ENCODE measurements around the gene DGKI. TPM values are rescaled to one million over a fixed set of nuclear protein-coding genes. Genes with fewer than 3 reads are reported as not detected.

Gene DGKI
- total and polyA plus RNA-seq, 5 donors from 2014 or later = not detected

DNA sequence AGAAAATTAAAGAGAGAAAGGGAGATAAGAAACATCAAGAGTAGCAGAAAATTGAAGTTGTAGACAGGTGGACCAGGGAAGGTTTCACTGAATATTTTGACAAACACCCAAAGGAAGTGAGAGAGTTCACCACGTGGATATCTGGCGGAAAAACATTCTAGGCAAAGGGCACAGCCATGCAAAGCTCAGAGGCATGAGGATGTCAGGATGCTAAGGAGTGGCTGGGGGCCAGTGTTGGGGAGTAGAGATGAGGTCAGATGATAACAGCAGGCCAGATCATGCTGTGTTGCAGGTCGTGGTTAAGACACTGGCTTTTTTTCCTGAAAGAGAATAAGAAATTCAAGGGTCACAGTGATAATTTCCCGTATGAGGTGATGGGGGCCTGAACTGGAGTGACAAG is 181.9 kb downstream of the DGKI start:
- Histone ChIP-seq H3K27ac (ENCODE audit: insufficient read depth, low read length, poor library complexity, severe bottlenecking) (no peak overlapping the region), H3K27me3 (ENCODE audit: control insufficient read depth, insufficient read depth, low read length) (peaks cover 5% of the 10 kb centered on the region), H3K36me3 (ENCODE audit: control insufficient read depth, insufficient read depth, low read length) (no peaks in the 10 kb centered on the region), H3K4me3 (ENCODE audit: low read depth, low read length) (no peak overlapping the region), H3K9me3 (ENCODE audit: control insufficient read depth in 2 of 2, low read length in 2 of 2) (no peaks in the 10 kb centered on the region), H3K4me1 (ENCODE audit: control insufficient read depth, insufficient read depth, low read length, poor library complexity, severe bottlenecking) (no peaks in the 10 kb centered on the region)
- Mint-ChIP-seq H3K9me3 (no peaks in the 10 kb centered on the region), H3K4me1 (no peaks in the 10 kb centered on the region), H3K27ac (no peak overlapping the region), H3K36me3 (no peaks in the 10 kb centered on the region), H3K4me3 (no peak overlapping the region), H3K27me3 (no peaks in the 10 kb centered on the region)
- ATAC-seq (ENCODE audit: low read depth in 2 of 2) (no peak), DNase-seq (no peak)

GRCh38 chr7:137661634-137662033 is 185.1 kb downstream of the DGKI start:
- H3K9me3 Mint-ChIP-seq = no peaks in the 10 kb centered on the region
- peaks cover under 1% of the 10 kb centered on the region for H3K27me3 Mint-ChIP-seq

DNA sequence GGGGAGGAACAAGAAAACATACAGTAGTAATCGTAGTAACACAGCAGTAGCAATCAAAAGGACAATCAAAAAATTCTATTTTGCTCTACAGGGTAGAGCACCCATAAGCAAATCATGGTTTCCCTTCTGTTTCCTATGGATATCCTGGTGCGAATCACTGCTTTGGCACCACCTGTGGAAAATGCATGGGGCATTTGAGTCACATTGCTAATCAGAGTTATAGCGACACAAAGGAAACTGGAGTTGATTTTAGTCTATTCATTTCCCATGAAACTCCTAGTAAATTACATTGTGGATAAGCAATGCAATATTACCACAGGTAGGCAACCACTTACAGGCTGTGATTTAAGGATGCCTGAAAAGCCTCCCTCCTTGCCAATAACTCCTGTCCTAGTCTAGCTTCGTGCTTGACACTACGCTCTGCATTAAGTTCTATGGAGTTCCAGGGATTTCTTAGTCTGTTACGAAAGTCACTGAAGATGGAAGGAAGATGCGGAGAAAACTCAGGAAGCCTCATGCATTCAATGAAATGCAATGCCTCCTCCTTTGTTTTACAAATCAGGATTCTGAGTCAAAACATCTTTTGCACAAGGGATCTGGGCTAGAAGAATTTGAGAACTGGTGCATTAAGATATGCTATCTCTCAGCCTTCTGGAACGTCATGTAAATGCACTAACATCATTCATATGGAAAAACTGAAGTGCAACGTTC is 188.4 kb downstream of the DGKI start:
- H3K4me3 Mint-ChIP-seq = no peak overlapping the region
- no peaks in the 10 kb centered on the region for H3K9me3 Mint-ChIP-seq
- H3K4me3 ChIP-seq (ENCODE audit: low read depth, low read length) = no peak overlapping the region
- H3K4me1 ChIP-seq (ENCODE audit: control insufficient read depth, insufficient read depth, low read length, poor library complexity, severe bottlenecking) = no peaks in the 10 kb centered on the region
- H3K27me3 Mint-ChIP-seq = peaks cover 6% of the 10 kb centered on the region
- DNase-seq = no peak
- H3K36me3 Mint-ChIP-seq = no peaks in the 10 kb centered on the region
- H3K27ac Mint-ChIP-seq = no peak overlapping the region
- no peaks in the 10 kb centered on the region for H3K36me3 ChIP-seq (ENCODE audit: control insufficient read depth, insufficient read depth, low read length)
- peaks cover 0 to 2% (median 0%) of the 10 kb centered on the region in 4 donors for H3K4me1 Mint-ChIP-seq
- no peak for ATAC-seq (ENCODE audit: low read depth in 2 of 2)
- no peak overlapping the region for H3K27ac ChIP-seq (ENCODE audit: insufficient read depth, low read length, poor library complexity, severe bottlenecking)
- H3K27me3 ChIP-seq (ENCODE audit: control insufficient read depth, insufficient read depth, low read length) = no peaks in the 10 kb centered on the region
- H3K9me3 ChIP-seq (ENCODE audit: control insufficient read depth in 2 of 2, low read length in 2 of 2) = no peaks in the 10 kb centered on the region

More at GRCh38 chr7:137661634-137662033, 185.1 kb downstream of the DGKI start:
- DNase-seq (no peak), ATAC-seq (ENCODE audit: low read depth in 2 of 2) (no peak)
- H3K4me1 Mint-ChIP-seq = no peaks in the 10 kb centered on the region
- H3K36me3 Mint-ChIP-seq = no peaks in the 10 kb centered on the region
- Histone ChIP-seq H3K27me3 (ENCODE audit: control insufficient read depth, insufficient read depth, low read length) (no peaks in the 10 kb centered on the region), H3K4me3 (ENCODE audit: low read depth, low read length) (no peak overlapping the region), H3K27ac (ENCODE audit: insufficient read depth, low read length, poor library complexity, severe bottlenecking) (no peak overlapping the region), H3K9me3 (ENCODE audit: control insufficient read depth in 2 of 2, low read length in 2 of 2) (no peaks in the 10 kb centered on the region), H3K36me3 (ENCODE audit: control insufficient read depth, insufficient read depth, low read length) (no peaks in the 10 kb centered on the region), H3K4me1 (ENCODE audit: control insufficient read depth, insufficient read depth, low read length, poor library complexity, severe bottlenecking) (no peaks in the 10 kb centered on the region)
- no peak overlapping the region for H3K4me3 Mint-ChIP-seq
- no peak overlapping the region for H3K27ac Mint-ChIP-seq

DNA sequence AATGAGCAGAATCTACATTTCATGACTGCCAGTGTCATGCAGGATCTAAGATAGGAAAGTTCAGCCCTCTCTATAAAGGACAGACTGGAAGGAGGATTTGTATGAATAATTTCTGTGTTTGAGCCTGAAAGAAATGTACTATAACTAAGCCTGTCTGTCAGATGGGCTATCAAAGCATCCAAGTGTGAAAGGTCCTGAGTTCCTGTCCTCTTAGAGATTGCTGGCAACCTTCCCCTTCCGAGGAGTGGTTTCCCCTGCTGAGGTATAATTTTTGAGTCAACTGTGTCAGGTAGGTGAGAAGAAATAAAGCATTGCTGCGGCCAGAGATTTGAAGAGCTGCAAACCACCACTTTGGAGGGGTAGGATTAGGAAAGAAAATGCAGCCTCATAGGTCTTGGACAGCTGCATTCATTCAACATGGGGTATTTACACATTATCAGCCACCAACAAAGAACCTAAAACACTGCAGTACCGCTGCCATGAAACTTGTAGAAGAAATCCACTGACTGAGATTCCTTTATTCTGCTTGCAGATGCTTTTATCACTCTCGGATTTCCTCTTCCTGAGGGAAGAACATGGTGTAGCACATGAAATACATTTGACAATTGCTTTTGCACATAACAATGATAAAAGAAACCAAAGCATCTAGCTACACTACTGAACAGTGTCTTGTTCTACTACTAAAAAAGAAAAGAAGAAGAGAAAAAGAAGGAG is 189.1 kb downstream of the DGKI start:
- Histone ChIP-seq H3K9me3 (ENCODE audit: control insufficient read depth in 2 of 2, low read length in 2 of 2) (no peaks in the 10 kb centered on the region), H3K4me3 (ENCODE audit: low read depth, low read length) (no peak overlapping the region), H3K27me3 (ENCODE audit: control insufficient read depth, insufficient read depth, low read length) (no peaks in the 10 kb centered on the region), H3K4me1 (ENCODE audit: control insufficient read depth, insufficient read depth, low read length, poor library complexity, severe bottlenecking) (no peaks in the 10 kb centered on the region), H3K27ac (ENCODE audit: insufficient read depth, low read length, poor library complexity, severe bottlenecking) (no peak overlapping the region), H3K36me3 (ENCODE audit: control insufficient read depth, insufficient read depth, low read length) (no peaks in the 10 kb centered on the region)
- DNase-seq (no peak), ATAC-seq (ENCODE audit: low read depth in 2 of 2) (no peak)
- peaks cover 6% of the 10 kb centered on the region for H3K27me3 Mint-ChIP-seq
- peaks cover 0 to 2% (median 0%) of the 10 kb centered on the region in 4 donors for H3K4me1 Mint-ChIP-seq
- H3K36me3 Mint-ChIP-seq = no peaks in the 10 kb centered on the region
- H3K9me3 Mint-ChIP-seq = no peaks in the 10 kb centered on the region
- H3K27ac Mint-ChIP-seq = no peak overlapping the region
- no peak overlapping the region for H3K4me3 Mint-ChIP-seq

GRCh38 chr7:137656850-137657232 is 189.9 kb downstream of the DGKI start:
- H3K4me3 ChIP-seq (ENCODE audit: low read depth, low read length) = no peak overlapping the region
- no peaks in the 10 kb centered on the region for H3K9me3 ChIP-seq (ENCODE audit: control insufficient read depth in 2 of 2, low read length in 2 of 2)
- Mint-ChIP-seq H3K27ac (no peak overlapping the region), H3K27me3 (peaks cover 6% of the 10 kb centered on the region), H3K4me1 (peaks cover 0 to 2% (median 0%) of the 10 kb centered on the region in 4 donors), H3K36me3 (no peaks in the 10 kb centered on the region), H3K9me3 (no peaks in the 10 kb centered on the region), H3K4me3 (no peak overlapping the region)
- H3K4me1 ChIP-seq (ENCODE audit: control insufficient read depth, insufficient read depth, low read length, poor library complexity, severe bottlenecking) = no peaks in the 10 kb centered on the region
- H3K27ac ChIP-seq (ENCODE audit: insufficient read depth, low read length, poor library complexity, severe bottlenecking) = no peak overlapping the region
- DNase-seq (no peak), ATAC-seq (ENCODE audit: low read depth in 2 of 2) (no peak)
- H3K27me3 ChIP-seq (ENCODE audit: control insufficient read depth, insufficient read depth, low read length) = no peaks in the 10 kb centered on the region
- no peaks in the 10 kb centered on the region for H3K36me3 ChIP-seq (ENCODE audit: control insufficient read depth, insufficient read depth, low read length)

DNA sequence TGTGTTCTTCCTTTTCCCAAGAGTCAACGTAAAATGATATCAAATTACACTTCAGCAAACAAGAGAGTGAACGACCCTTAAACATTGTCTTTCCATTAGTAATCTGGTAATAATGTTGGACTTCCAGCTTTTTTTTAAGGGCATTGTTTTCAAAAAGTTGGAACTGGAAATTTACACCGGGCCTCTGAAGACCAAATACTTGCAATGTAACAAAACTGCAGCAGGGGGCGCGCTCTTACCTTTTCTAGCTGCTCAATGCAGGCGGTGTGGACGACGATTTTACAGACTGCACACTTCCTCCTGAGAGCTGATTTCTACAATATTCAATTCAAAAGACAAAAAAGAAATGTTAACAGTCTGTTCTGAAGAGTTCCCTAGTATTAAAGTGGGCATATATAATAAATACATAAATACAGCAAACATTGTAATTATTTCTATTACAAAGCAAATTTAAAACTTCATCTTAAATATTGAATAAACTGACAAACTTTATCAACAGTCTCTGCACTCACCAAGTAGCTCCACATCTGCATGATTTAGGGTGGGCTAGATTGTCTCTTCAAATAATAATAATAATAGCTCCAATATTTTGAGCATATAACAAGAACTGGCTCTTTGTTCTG is 190.4 kb downstream of the DGKI start:
- no peak overlapping the region for H3K27ac Mint-ChIP-seq
- H3K4me3 Mint-ChIP-seq = no peak overlapping the region
- peak in 1 of 2 donors; percentile 44 for ATAC-seq (ENCODE audit: low read depth in 2 of 2)
- H3K9me3 Mint-ChIP-seq = no peaks in the 10 kb centered on the region
- peak in 2 of 3 donors; percentile 26 to 69 for DNase-seq
- peaks cover 6% of the 10 kb centered on the region for H3K27me3 Mint-ChIP-seq
- Histone ChIP-seq H3K4me1 (ENCODE audit: control insufficient read depth, insufficient read depth, low read length, poor library complexity, severe bottlenecking) (no peaks in the 10 kb centered on the region), H3K27me3 (ENCODE audit: control insufficient read depth, insufficient read depth, low read length) (no peaks in the 10 kb centered on the region), H3K4me3 (ENCODE audit: low read depth, low read length) (no peak overlapping the region), H3K36me3 (ENCODE audit: control insufficient read depth, insufficient read depth, low read length) (no peaks in the 10 kb centered on the region), H3K27ac (ENCODE audit: insufficient read depth, low read length, poor library complexity, severe bottlenecking) (no peak overlapping the region), H3K9me3 (ENCODE audit: control insufficient read depth in 2 of 2, low read length in 2 of 2) (no peaks in the 10 kb centered on the region)
- no peaks in the 10 kb centered on the region for H3K36me3 Mint-ChIP-seq
- peaks cover 0 to 2% (median 0%) of the 10 kb centered on the region in 4 donors for H3K4me1 Mint-ChIP-seq

GRCh38 chr7:137655804-137656203 is 191.0 kb downstream of the DGKI start:
- H3K4me3 Mint-ChIP-seq = no peak overlapping the region
- Histone ChIP-seq H3K4me3 (ENCODE audit: low read depth, low read length) (no peak overlapping the region), H3K27me3 (ENCODE audit: control insufficient read depth, insufficient read depth, low read length) (no peaks in the 10 kb centered on the region), H3K4me1 (ENCODE audit: control insufficient read depth, insufficient read depth, low read length, poor library complexity, severe bottlenecking) (no peaks in the 10 kb centered on the region), H3K36me3 (ENCODE audit: control insufficient read depth, insufficient read depth, low read length) (no peaks in the 10 kb centered on the region), H3K27ac (ENCODE audit: insufficient read depth, low read length, poor library complexity, severe bottlenecking) (no peak overlapping the region), H3K9me3 (ENCODE audit: control insufficient read depth in 2 of 2, low read length in 2 of 2) (no peaks in the 10 kb centered on the region)
- ATAC-seq (ENCODE audit: low read depth in 2 of 2) (no peak), DNase-seq (no peak)
- H3K27me3 Mint-ChIP-seq = peaks cover 6% of the 10 kb centered on the region
- H3K36me3 Mint-ChIP-seq = no peaks in the 10 kb centered on the region
- H3K9me3 Mint-ChIP-seq = no peaks in the 10 kb centered on the region
- H3K27ac Mint-ChIP-seq = no peak overlapping the region
- H3K4me1 Mint-ChIP-seq = peaks cover 0 to 2% (median 0%) of the 10 kb centered on the region in 4 donors

All from CD4-positive, CD25-positive, alpha-beta regulatory T cell (primary cell).